Measurements from ENCODE around the gene PLEKHG5. TPM values are rescaled to one million over a fixed set of nuclear protein-coding genes. Genes with fewer than 3 reads are reported as not detected.
A peak's percentile ranks its signal among the peaks of the same experiment; 100 is the strongest.
"Not testable (repeated sequence)": the region's sequence is repeated elsewhere in the genome, so short reads cannot be mapped to it uniquely, and the experiment has no call there.

PLEKHG5 gene
- total and polyA plus RNA-seq, 12 donors, result 2.0 to 96.3 (median 18.4) TPM

- peaks cover 12% of the 10 kb centered on the region for H3K27me3 ChIP-seq
These were observed 61.6 kb downstream of the PLEKHG5 start for GRCh38 chr1:6429660-6430411.

GRCh38 chr1:6428453-6428852 is 63.0 kb downstream of the PLEKHG5 start:
- peaks cover 15 to 22% of the 10 kb centered on the region in 2 donors for H3K4me1 ChIP-seq (replicated peaks in 1 of 2)
- H3K27me3 ChIP-seq, result peaks cover 22% of the 10 kb centered on the region
- DNase-seq; H3K9me3 ChIP-seq (replicated peaks in 1 of 3); intact Hi-C loops (cut with DNase I); H3K36me3 ChIP-seq (replicated peaks in 1 of 2); H3K27ac ChIP-seq; H3K4me3 ChIP-seq: not testable (repeated sequence)
- WGBS, 4 donors, result 60 to 90% (median 71%) methylated on average over 1 to 6 of the region's 6 CpGs

More at GRCh38 chr1:6429660-6430411, 61.6 kb downstream of the PLEKHG5 start:
- H3K4me1 ChIP-seq (replicated peaks in 1 of 2), result peaks cover 9 to 13% of the 10 kb centered on the region in 2 donors
- H3K27ac ChIP-seq; H3K9me3 ChIP-seq (replicated peaks in 1 of 3); H3K4me3 ChIP-seq; intact Hi-C loops (cut with DNase I); H3K36me3 ChIP-seq (replicated peaks in 1 of 2); DNase-seq: not testable (repeated sequence)
- 48 to 62% (median 49%) methylated on average over 4 to 19 of the region's 19 CpGs for WGBS, 4 donors

- Histone ChIP-seq H3K9me3 (replicated peaks in 1 of 3) (no peaks in the 10 kb centered on the region), H3K4me1 (replicated peaks in 1 of 2) (peaks cover 19 to 29% of the 10 kb centered on the region in 2 donors), H3K27ac (no peak overlapping the region), H3K4me3 (no peak overlapping the region), H3K36me3 (replicated peaks in 1 of 2) (no peaks in the 10 kb centered on the region), H3K27me3 (peaks cover 22% of the 10 kb centered on the region)
- peak in 1 of 7 donors; percentile 35 for DNase-seq
- WGBS, 4 donors, result 69 to 81% (median 70%) methylated on average over 14 to 26 of the region's 26 CpGs
- no peak for TF ChIP-seq CTCF (IDR thresholded peaks at IDR 0.05)
- intact Hi-C loops (cut with DNase I), result no loop called here
These were observed 63.8 kb downstream of the PLEKHG5 start for GRCh38 chr1:6427441-6428390.

- peaks cover 19 to 30% of the 10 kb centered on the region in 2 donors for H3K4me1 ChIP-seq (replicated peaks in 1 of 2)
These were observed 64.5 kb downstream of the PLEKHG5 start for GRCh38 chr1:6426972-6427350.

More at GRCh38 chr1:6426972-6427350, 64.5 kb downstream of the PLEKHG5 start:
- Histone ChIP-seq H3K36me3 (replicated peaks in 1 of 2) (no peaks in the 10 kb centered on the region), H3K4me3 (no peak overlapping the region), H3K9me3 (replicated peaks in 1 of 3) (no peaks in the 10 kb centered on the region), H3K27ac (no peak overlapping the region), H3K27me3 (peaks cover 22% of the 10 kb centered on the region)
- 80 to 86% (median 84%) methylated on average over 7 to 10 of the region's 10 CpGs for WGBS, 4 donors
- intact Hi-C loops (cut with DNase I), result no loop called here
- no peak for DNase-seq
- TF ChIP-seq POLR2A (IDR thresholded peaks at IDR 0.05) (no peak), CTCF (IDR thresholded peaks at IDR 0.05) (no peak)

All from adrenal gland (tissue), 12 donors.